Endodermal cell (in vitro differentiated cells): Measurements from ENCODE around the gene SMIM41. TPM values are rescaled to one million over a fixed set of nuclear protein-coding genes. Genes with fewer than 3 reads are reported as not detected.
A peak's percentile ranks its signal among the peaks of the same experiment; 100 is the strongest.

Source experiments
- DNase-seq: peaks from one replicate; pipeline ENCODE4 v3.0.0-alpha.2; 2017
- H3K27ac ChIP-seq: 2 replicates; pipeline ENCODE4 v1.5.1; 2013; ENCODE audit warnings: mild to moderate bottlenecking, low read depth, low read length, moderate library complexity
- H3K27me3 ChIP-seq: 2 replicates; pipeline ENCODE4 v1.6.1; 2013; ENCODE audit warnings: mild to moderate bottlenecking, low read length, moderate library complexity; ENCODE audit not compliant: insufficient read depth, control insufficient read depth, poor library complexity, severe bottlenecking
- H3K36me3 ChIP-seq: 2 replicates; pipeline ENCODE4 v1.7.0; 2013; ENCODE audit warnings: mild to moderate bottlenecking, low read length, moderate library complexity; ENCODE audit not compliant: control insufficient read depth, insufficient read depth
- H3K4me1 ChIP-seq: one replicate; pipeline ENCODE4 v1.7.0; 2013; ENCODE audit warnings: low read length; ENCODE audit not compliant: control insufficient read depth, insufficient read depth
- H3K4me3 ChIP-seq: 2 replicates; pipeline ENCODE4 v1.5.1; 2013; ENCODE audit warnings: mild to moderate bottlenecking, low read length, moderate library complexity
- H3K9ac ChIP-seq: 2 replicates; pipeline ENCODE4 v1.6.1; 2013; ENCODE audit warnings: mild to moderate bottlenecking, low read length, moderate library complexity; ENCODE audit not compliant: poor library complexity, severe bottlenecking; ENCODE audit errors: extremely low read depth
- H3K9me3 ChIP-seq: 2 replicates; pipeline ENCODE4 v1.6.1; 2013; ENCODE audit warnings: mild to moderate bottlenecking, low read length, moderate library complexity; ENCODE audit not compliant: control insufficient read depth
- H3K27ac Mint-ChIP-seq: 2 replicates; pipeline ENCODE4 v1.8.0; 2020; ENCODE audit warnings: mixed read lengths
- H3K27me3 Mint-ChIP-seq: 2 replicates; pipeline ENCODE4 v1.8.0; 2021; ENCODE audit warnings: mild to moderate bottlenecking, mixed read lengths; ENCODE audit not compliant: insufficient read depth
- H3K36me3 Mint-ChIP-seq: 2 replicates; pipeline ENCODE4 v1.8.0; 2020; ENCODE audit warnings: low read depth, mixed read lengths
- H3K4me1 Mint-ChIP-seq: 2 replicates; pipeline ENCODE4 v1.8.0; 2020; ENCODE audit warnings: mixed read lengths
- H3K4me3 Mint-ChIP-seq: 2 replicates; pipeline ENCODE4 v1.8.0; 2020; ENCODE audit warnings: mild to moderate bottlenecking, moderate library complexity, mixed read lengths
- H3K9me3 Mint-ChIP-seq: 2 replicates; pipeline ENCODE4 v1.8.0; 2020; ENCODE audit warnings: mild to moderate bottlenecking, mixed read lengths
- WGBS, 2 experiments: methylation state at CpG; one replicate each; pipeline versions ENCODE4 v1.1.5 to v1.1.7; 2013; ENCODE audit warnings: missing lambda C conversion rate in 2 of 2, mixed read lengths in 1 of 2; ENCODE audit not compliant: insufficient coverage in 1 of 2, insufficient read length in 1 of 2; 5-methylcytosine and 5-hydroxymethylcytosine counted together
- total RNA-seq, 2 donors: library from RNA; stranded (reverse); fragmentation: NEBNext Ultra II Directional in 1 of 2; extraction: Animal tissue kit (Norgen Biotek cat#: 25700) in 1 of 2; gene quantifications; 2 replicates in 1 of 2; 3 replicates in 1 of 2; pipeline ENCODE4 v1.2.1, GENCODE V29; 2021
- TF ChIP-seq, protein P1 (sequence below): fragments of 200-600 bp; sonication (generic); conservative IDR thresholded peaks from 2 replicates; pipeline ENCODE4 v1.5.0; 2021; ENCODE audit warnings: antibody characterized with exemption, mild to moderate bottlenecking

SMIM41 gene
- total RNA-seq, 2 donors from 2014 or later: not detected

DNA sequence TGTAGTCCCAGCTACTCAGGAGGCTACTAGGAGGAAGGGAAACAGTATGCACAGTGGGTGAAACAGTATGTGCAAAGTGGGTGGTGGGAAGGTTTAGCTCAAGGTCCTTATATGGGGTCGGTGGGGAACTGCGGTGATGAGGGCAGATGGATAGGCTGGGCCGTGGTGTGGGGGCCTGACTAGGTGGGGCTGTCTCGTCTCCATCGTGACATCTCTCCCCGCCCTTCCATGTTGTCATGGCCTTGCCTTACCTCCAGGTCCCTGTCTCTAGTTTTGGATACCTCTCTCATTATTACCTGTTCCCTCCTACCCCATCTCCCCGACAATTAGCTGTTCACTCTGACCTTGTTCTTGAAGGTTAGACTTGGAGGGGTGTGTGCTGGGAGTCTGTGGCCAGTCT is 32.6 kb upstream of the SMIM41 start:
- Mint-ChIP-seq H3K27ac (no peak overlapping the region), H3K4me3 (no peak overlapping the region)

DNA sequence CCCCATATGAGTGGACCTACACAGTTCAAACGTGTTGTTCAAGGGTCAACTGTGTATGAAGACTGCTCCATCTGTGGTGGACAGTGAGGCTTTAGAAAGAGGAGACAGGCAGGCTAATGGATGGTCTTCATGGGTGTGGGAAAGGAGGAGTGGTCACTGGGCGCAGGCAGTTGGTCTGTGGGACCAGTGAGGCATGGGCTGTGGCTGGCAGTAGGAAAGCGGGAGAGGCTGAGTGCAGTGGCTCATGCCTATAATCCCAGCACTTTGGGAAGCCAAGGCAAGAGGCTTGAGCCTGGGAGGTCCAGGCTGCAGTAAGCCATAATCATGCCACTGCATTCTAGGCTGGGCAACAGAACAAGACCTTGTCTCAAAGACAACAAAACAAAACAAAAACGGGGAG is 30.2 kb upstream of the SMIM41 start:
- Histone ChIP-seq H3K9ac (no peak overlapping the region), H3K27me3 (no peaks in the 10 kb centered on the region), H3K9me3 (no peaks in the 10 kb centered on the region), H3K4me3 (no peak overlapping the region), H3K27ac (no peak overlapping the region), H3K4me1 (no peaks in the 10 kb centered on the region), H3K36me3 (no peaks in the 10 kb centered on the region)
- DNase-seq: peak; percentile 53
- Mint-ChIP-seq H3K27ac (no peak overlapping the region), H3K9me3 (no peaks in the 10 kb centered on the region), H3K27me3 (peaks cover 11% of the 10 kb centered on the region), H3K4me3 (no peak overlapping the region), H3K36me3 (peaks cover 5% of the 10 kb centered on the region), H3K4me1 (peaks cover 27% of the 10 kb centered on the region)
- WGBS, 2 experiments: 84 to 100% methylated on average over 3 to 4 of the region's 4 CpGs
- TF ChIP-seq, protein P1, sequence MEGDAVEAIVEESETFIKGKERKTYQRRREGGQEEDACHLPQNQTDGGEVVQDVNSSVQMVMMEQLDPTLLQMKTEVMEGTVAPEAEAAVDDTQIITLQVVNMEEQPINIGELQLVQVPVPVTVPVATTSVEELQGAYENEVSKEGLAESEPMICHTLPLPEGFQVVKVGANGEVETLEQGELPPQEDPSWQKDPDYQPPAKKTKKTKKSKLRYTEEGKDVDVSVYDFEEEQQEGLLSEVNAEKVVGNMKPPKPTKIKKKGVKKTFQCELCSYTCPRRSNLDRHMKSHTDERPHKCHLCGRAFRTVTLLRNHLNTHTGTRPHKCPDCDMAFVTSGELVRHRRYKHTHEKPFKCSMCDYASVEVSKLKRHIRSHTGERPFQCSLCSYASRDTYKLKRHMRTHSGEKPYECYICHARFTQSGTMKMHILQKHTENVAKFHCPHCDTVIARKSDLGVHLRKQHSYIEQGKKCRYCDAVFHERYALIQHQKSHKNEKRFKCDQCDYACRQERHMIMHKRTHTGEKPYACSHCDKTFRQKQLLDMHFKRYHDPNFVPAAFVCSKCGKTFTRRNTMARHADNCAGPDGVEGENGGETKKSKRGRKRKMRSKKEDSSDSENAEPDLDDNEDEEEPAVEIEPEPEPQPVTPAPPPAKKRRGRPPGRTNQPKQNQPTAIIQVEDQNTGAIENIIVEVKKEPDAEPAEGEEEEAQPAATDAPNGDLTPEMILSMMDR: no peak

More for the DNA sequence above, 32.6 kb upstream of the SMIM41 start:
- TF ChIP-seq, protein P1: no peak
- H3K9ac ChIP-seq: no peak overlapping the region
- H3K36me3 Mint-ChIP-seq: peaks cover 7% of the 10 kb centered on the region
- H3K27ac ChIP-seq: no peak overlapping the region
- H3K4me1 ChIP-seq: no peaks in the 10 kb centered on the region
- no peaks in the 10 kb centered on the region for H3K27me3 ChIP-seq
- 94 to 100% methylated on average over 4 to 7 of the region's 7 CpGs for WGBS, 2 experiments
- peaks cover 4% of the 10 kb centered on the region for H3K36me3 ChIP-seq
- no peak overlapping the region for H3K4me3 ChIP-seq
- H3K27me3 Mint-ChIP-seq: peaks cover 10% of the 10 kb centered on the region
- H3K9me3 ChIP-seq: no peaks in the 10 kb centered on the region
- H3K9me3 Mint-ChIP-seq: no peaks in the 10 kb centered on the region
- no peak for DNase-seq
- H3K4me1 Mint-ChIP-seq: peaks cover 19% of the 10 kb centered on the region

- no peak overlapping the region for H3K9ac ChIP-seq
- WGBS, 2 experiments: 88 to 100% methylated on average over 3 to 4 of the region's 5 CpGs
These were observed 29.8 kb upstream of the SMIM41 start for GRCh38 chr12:52049688-52050087.

More at GRCh38 chr12:52049688-52050087, 29.8 kb upstream of the SMIM41 start:
- no peaks in the 10 kb centered on the region for H3K9me3 ChIP-seq
- Mint-ChIP-seq H3K4me1 (peaks cover 27% of the 10 kb centered on the region), H3K27me3 (peaks cover 11% of the 10 kb centered on the region), H3K9me3 (no peaks in the 10 kb centered on the region), H3K36me3 (peaks cover 3% of the 10 kb centered on the region), H3K27ac (peak overlapping the region; percentile 91), H3K4me3 (peak overlapping the region; percentile 82)
- H3K4me1 ChIP-seq: no peaks in the 10 kb centered on the region
- H3K27me3 ChIP-seq: no peaks in the 10 kb centered on the region
- H3K27ac ChIP-seq: no peak overlapping the region
- peaks cover under 1% of the 10 kb centered on the region for H3K36me3 ChIP-seq
- peak overlapping the region; percentile 78 for H3K4me3 ChIP-seq
- TF ChIP-seq, protein P1: no peak
- no peak for DNase-seq
